Fibroblast of skin of right biceps (primary cell): Measurements from ENCODE around the gene FAM167B.
"Not testable (repeated sequence)": the region's sequence is repeated elsewhere in the genome, so short reads cannot be mapped to it uniquely, and the experiment has no call there.

ENCODE experiments used
- DNase-seq: peaks from one replicate; pipeline ENCODE4 v3.0.0-alpha.2; 2013

The FAM167B gene

GRCh38 chr1:32224285-32224684 is 22.7 kb upstream of the FAM167B start:
- no peak for DNase-seq

- DNase-seq, result no peak
Measured at GRCh38 chr1:32228771-32229170, 18.3 kb upstream of the FAM167B start.

- DNase-seq, result no peak
Measured at GRCh38 chr1:32231843-32232432, 15.1 kb upstream of the FAM167B start.

GRCh38 chr1:32232558-32233304 is 14.3 kb upstream of the FAM167B start:
- DNase-seq, result no peak

DNA sequence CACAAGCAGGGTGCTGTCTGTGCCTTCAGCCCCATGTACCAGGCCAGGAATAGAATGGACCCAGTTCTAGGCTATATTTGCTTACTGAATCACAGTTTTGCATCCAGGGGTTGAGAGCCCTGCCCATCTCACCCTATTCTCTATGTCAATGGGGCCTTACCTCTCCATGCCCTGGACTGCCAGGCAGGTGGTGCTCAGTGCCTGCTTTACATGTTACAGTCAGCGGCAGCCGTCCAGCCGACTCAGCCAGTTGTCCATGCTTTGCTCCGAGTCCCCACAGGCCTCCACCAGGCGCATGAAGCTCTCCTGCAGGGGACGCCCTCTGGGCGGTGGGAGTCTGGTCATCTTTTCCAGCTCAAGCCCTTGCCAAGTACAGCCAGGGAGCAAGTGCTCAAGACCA is 12.2 kb upstream of the FAM167B start:
- no peak for DNase-seq

GRCh38 chr1:32239337-32239736 is 7.7 kb upstream of the FAM167B start:
- DNase-seq, result no peak

DNA sequence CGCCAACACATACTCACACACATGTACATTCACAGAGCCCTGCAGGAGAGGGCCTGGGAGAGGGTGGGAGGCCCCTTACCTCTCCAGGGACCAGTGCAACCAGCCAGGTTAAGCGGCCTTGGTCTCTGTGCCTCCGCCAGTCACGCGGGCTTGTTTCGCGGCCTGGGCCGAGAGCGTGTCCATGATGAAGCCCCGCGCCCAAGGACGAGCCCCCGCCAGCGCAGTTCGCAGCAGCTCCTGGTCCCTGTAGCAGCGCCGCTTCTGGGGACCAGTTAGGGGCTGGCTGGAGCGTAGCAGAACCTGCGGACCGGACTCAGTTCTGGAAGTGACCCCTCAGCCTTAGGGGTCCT is 7.3 kb upstream of the FAM167B start:
- no peak for DNase-seq

GRCh38 chr1:32240140-32240951 is 6.7 kb upstream of the FAM167B start:
- peak; percentile 45 for DNase-seq

DNA sequence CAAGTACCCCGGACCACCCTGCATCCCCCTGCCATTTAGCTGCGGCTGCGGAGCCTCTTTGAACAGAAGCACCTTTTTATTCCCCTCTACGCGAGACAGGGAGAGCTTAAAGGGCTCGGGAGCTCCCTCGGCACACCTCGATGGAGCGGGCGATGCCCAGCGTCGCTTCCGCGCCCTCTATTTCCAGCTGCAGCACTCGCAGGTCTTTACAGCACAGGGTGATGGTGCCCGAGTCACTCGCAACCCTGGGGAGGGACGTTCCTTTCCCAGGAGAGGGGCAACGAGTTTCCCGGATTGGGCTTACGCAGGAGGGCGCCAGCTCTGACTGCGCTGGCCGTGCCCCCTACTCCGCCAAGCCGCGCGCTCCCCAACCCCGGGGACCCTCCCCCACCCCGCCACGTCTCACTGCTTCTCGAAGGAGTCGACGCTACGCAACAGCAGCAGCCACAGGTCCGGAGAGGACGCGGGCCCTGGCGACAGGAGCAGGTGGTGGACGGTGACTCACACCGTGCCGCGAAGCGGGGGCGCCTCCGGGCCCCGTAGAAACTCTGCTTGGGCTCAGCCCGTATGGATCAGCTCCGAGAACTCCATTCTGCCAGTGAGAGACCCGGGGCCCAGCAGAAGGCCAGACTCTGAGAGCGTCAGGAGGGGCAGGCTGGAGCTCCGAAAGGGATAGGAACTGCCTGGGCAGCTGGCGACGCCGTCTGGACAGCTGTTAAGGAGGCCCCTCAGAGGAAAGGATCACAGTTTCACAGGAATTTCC is 5.8 kb upstream of the FAM167B start:
- DNase-seq, result peak; percentile 46

- DNase-seq, result no peak
Measured at GRCh38 chr1:32242341-32242851, 4.6 kb upstream of the FAM167B start.

- no peak for DNase-seq
Measured at GRCh38 chr1:32247452-32247851, 430 bp downstream of the FAM167B start.

- peak; percentile 60 for DNase-seq
Measured at GRCh38 chr1:32247983-32248889, 1.2 kb downstream of the FAM167B start.

- DNase-seq, result peak; percentile 20
Measured at GRCh38 chr1:32249831-32250525, 3.0 kb downstream of the FAM167B start.

- DNase-seq, result no peak
Measured at GRCh38 chr1:32250893-32251716, 4.1 kb downstream of the FAM167B start, which contains the start of gene LCK. LCK (plus strand) TSS chr1:32251265; CDS start chr1:32274330, 23,065 bp downstream.

- no peak for DNase-seq
Measured at GRCh38 chr1:32255072-32256071, 8.3 kb downstream of the FAM167B start.

GRCh38 chr1:32256473-32257226 is 9.6 kb downstream of the FAM167B start:
- DNase-seq, result no peak

GRCh38 chr1:32257227-32257508 is 10.1 kb downstream of the FAM167B start:
- DNase-seq, result no peak

DNA sequence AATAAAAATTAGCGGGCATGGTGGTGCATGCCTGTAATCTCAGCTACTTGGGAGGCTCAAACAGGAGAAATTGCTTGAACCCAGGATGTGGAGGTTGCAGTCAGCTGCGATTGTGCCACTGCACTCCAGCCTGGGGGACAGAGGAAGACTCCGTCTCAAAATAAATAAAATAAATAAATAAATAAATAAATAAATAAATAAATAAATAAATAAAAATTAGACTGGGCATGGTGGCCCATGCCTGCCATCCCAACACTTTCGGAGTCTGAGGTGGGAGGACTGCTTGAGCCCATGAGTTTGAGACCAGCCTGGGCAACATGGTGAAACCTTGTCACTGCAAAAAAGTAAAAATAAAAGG is 16.2 kb downstream of the FAM167B start:
- DNase-seq, result not testable (repeated sequence)
